Endothelial cell (in vitro differentiated cells): Measurements from ENCODE around the gene KLHL10. TPM values are rescaled to one million over a fixed set of nuclear protein-coding genes. Genes with fewer than 3 reads are reported as not detected.

Experiments used
- DNase-seq: peaks from one replicate; pipeline ENCODE4 v3.0.0; 2021; ENCODE audit warnings: low spot score
- H3K27ac Mint-ChIP-seq: one replicate; pipeline ENCODE4 v1.8.0; 2021; ENCODE audit warnings: mixed read lengths, inconsistent platforms; ENCODE audit not compliant: unreplicated experiment
- H3K27me3 Mint-ChIP-seq: one replicate; pipeline ENCODE4 v1.8.0; 2021; ENCODE audit warnings: mild to moderate bottlenecking, moderate library complexity, mixed read lengths, inconsistent platforms; ENCODE audit not compliant: unreplicated experiment
- H3K36me3 Mint-ChIP-seq: one replicate; pipeline ENCODE4 v1.8.0; 2021; ENCODE audit warnings: mild to moderate bottlenecking, low read depth, mixed read lengths, inconsistent platforms; ENCODE audit not compliant: unreplicated experiment
- H3K4me1 Mint-ChIP-seq: one replicate; pipeline ENCODE4 v1.8.0; 2021; ENCODE audit warnings: mild to moderate bottlenecking, mixed read lengths, inconsistent platforms; ENCODE audit not compliant: unreplicated experiment
- H3K4me3 Mint-ChIP-seq: one replicate; pipeline ENCODE4 v1.8.0; 2021; ENCODE audit warnings: mild to moderate bottlenecking, mixed read lengths, inconsistent platforms; ENCODE audit not compliant: unreplicated experiment
- H3K9me3 Mint-ChIP-seq: one replicate; pipeline ENCODE4 v1.8.0; 2021; ENCODE audit warnings: mixed read lengths, inconsistent platforms; ENCODE audit not compliant: unreplicated experiment
- CTCF ChIP-seq: fragments of 200-600 bp; sonication (generic); IDR thresholded peaks from one replicate; pipeline ENCODE4 v1.5.0; 2021; ENCODE audit warnings: antibody characterized with exemption; ENCODE audit not compliant: unreplicated experiment
- total RNA-seq: library from RNA; stranded (reverse); fragmentation: NEBNext Ultra II Directional; extraction: Animal tissue kit (Norgen Biotek cat#: 25700); gene quantifications from one replicate; pipeline ENCODE4 v1.2.1, GENCODE V29; 2021; ENCODE audit not compliant: unreplicated experiment

The KLHL10 gene
- total RNA-seq, 1 donor from 2014 or later: not detected

GRCh38 chr17:41796121-41796895, 41.3 kb upstream of the KLHL10 start:
- Mint-ChIP-seq H3K9me3 (no peaks in the 10 kb centered on the region), H3K36me3 (no peaks in the 10 kb centered on the region), H3K27me3 (peaks cover 2% of the 10 kb centered on the region), H3K27ac (no peak overlapping the region), H3K4me3 (no peak overlapping the region), H3K4me1 (peaks cover 28% of the 10 kb centered on the region)
- TF ChIP-seq CTCF: no peak
- DNase-seq: no peak

GRCh38 chr17:41797377-41797776, 40.2 kb upstream of the KLHL10 start:
- no peaks in the 10 kb centered on the region for H3K36me3 Mint-ChIP-seq
- no peak overlapping the region for H3K27ac Mint-ChIP-seq
- no peaks in the 10 kb centered on the region for H3K9me3 Mint-ChIP-seq
- H3K4me1 Mint-ChIP-seq: peaks cover 28% of the 10 kb centered on the region
- H3K27me3 Mint-ChIP-seq: peaks cover 2% of the 10 kb centered on the region
- TF ChIP-seq CTCF: no peak
- no peak for DNase-seq
- no peak overlapping the region for H3K4me3 Mint-ChIP-seq

- no peak overlapping the region for H3K27ac Mint-ChIP-seq
- peaks cover 4% of the 10 kb centered on the region for H3K27me3 Mint-ChIP-seq
- H3K9me3 Mint-ChIP-seq: no peaks in the 10 kb centered on the region
These were observed 38.3 kb upstream of the KLHL10 start for GRCh38 chr17:41799366-41799765.

GRCh38 chr17:41800601-41801373, 36.8 kb upstream of the KLHL10 start:
- no peak for TF ChIP-seq CTCF
- peaks cover 4% of the 10 kb centered on the region for H3K36me3 Mint-ChIP-seq
- H3K4me1 Mint-ChIP-seq: peaks cover 19% of the 10 kb centered on the region
- DNase-seq: no peak
- H3K27ac Mint-ChIP-seq: peak overlapping the region; percentile 77
- H3K4me3 Mint-ChIP-seq: no peak overlapping the region
- H3K27me3 Mint-ChIP-seq: peaks cover 6% of the 10 kb centered on the region
- H3K9me3 Mint-ChIP-seq: no peaks in the 10 kb centered on the region

More at GRCh38 chr17:41799366-41799765, 38.3 kb upstream of the KLHL10 start:
- TF ChIP-seq CTCF: no peak
- H3K4me1 Mint-ChIP-seq: peaks cover 19% of the 10 kb centered on the region
- no peak for DNase-seq
- H3K4me3 Mint-ChIP-seq: no peak overlapping the region
- no peaks in the 10 kb centered on the region for H3K36me3 Mint-ChIP-seq
